Activated naive CD8-positive, alpha-beta T cell treated with anti-CD3 and anti-CD28 coated beads for 36 hours (primary cell): ENCODE data around the gene GALNT16. TPM values are rescaled to one million over a fixed set of nuclear protein-coding genes. Genes with fewer than 3 reads are reported as not detected.
"Not testable (repeated sequence)": the region's sequence is repeated elsewhere in the genome, so short reads cannot be mapped to it uniquely, and the experiment has no call there.

Experiments used
- DNase-seq: peaks from one replicate; pipeline ENCODE4 v3.0.0; 2021
- H3K27ac Mint-ChIP-seq: one replicate; pipeline ENCODE4 v1.8.0; 2022; ENCODE audit warnings: mild to moderate bottlenecking, moderate library complexity, mixed read lengths
- H3K27me3 Mint-ChIP-seq: one replicate; pipeline ENCODE4 v1.8.0; 2022; ENCODE audit warnings: mild to moderate bottlenecking, mixed read lengths
- H3K36me3 Mint-ChIP-seq: one replicate; pipeline ENCODE4 v1.8.0; 2021; ENCODE audit warnings: mild to moderate bottlenecking, mixed read lengths
- H3K4me1 Mint-ChIP-seq: one replicate; pipeline ENCODE4 v1.8.0; 2021; ENCODE audit warnings: mixed read lengths
- H3K4me3 Mint-ChIP-seq: one replicate; pipeline ENCODE4 v1.8.0; 2022; ENCODE audit warnings: mild to moderate bottlenecking, moderate library complexity, mixed read lengths
- H3K9me3 Mint-ChIP-seq: one replicate; pipeline ENCODE4 v1.8.0; 2022; ENCODE audit warnings: mixed read lengths
- total RNA-seq, 2 experiments: library from RNA; stranded (reverse); gene quantifications; one replicate each; pipeline ENCODE4 v1.2.3, GENCODE V29; 2021

Gene GALNT16
- under 1 TPM; 0.50 to 0.56 TPM for total RNA-seq

GRCh38 chr14:69259527-69260189 lies at the start of gene GALNT16:
GALNT16 (plus strand) TSS chr14:69260158; CDS start chr14:69260291, 133 bp downstream.
- Mint-ChIP-seq H3K27ac (no peak within 1 kb of the TSS), H3K36me3 (no peaks in the 10 kb centered on the region), H3K9me3 (no peaks in the 10 kb centered on the region), H3K4me3 (peak within 1 kb of the TSS; percentile 72), H3K27me3 (peaks cover 54% of the 10 kb centered on the region), H3K4me1 (peaks cover 1% of the 10 kb centered on the region)
- DNase-seq = peak; percentile 5

- Mint-ChIP-seq H3K4me1 (peaks cover 2% of the 10 kb centered on the region), H3K4me3 (no peak overlapping the region), H3K27ac (no peak overlapping the region), H3K27me3 (no peaks in the 10 kb centered on the region), H3K9me3 (no peaks in the 10 kb centered on the region), H3K36me3 (peaks cover 17% of the 10 kb centered on the region)
- DNase-seq = no peak
These were observed 45.6 kb upstream of the GALNT16 start for GRCh38 chr14:69214393-69214792.

- not testable (repeated sequence) for H3K4me1 Mint-ChIP-seq, H3K9me3 Mint-ChIP-seq, H3K27me3 Mint-ChIP-seq, DNase-seq, H3K27ac Mint-ChIP-seq, H3K4me3 Mint-ChIP-seq
- H3K36me3 Mint-ChIP-seq = peaks cover 23% of the 10 kb centered on the region
These were observed 42.3 kb upstream of the GALNT16 start for GRCh38 chr14:69217663-69218062.

GRCh38 chr14:69224946-69225345 lies 35.0 kb upstream of the GALNT16 start:
- no peak for DNase-seq
- no peaks in the 10 kb centered on the region for H3K27me3 Mint-ChIP-seq
- peaks cover 6% of the 10 kb centered on the region for H3K36me3 Mint-ChIP-seq

GRCh38 chr14:69226178-69226577 lies 33.8 kb upstream of the GALNT16 start:
- Mint-ChIP-seq H3K9me3 (no peaks in the 10 kb centered on the region), H3K4me1 (no peaks in the 10 kb centered on the region), H3K4me3 (no peak overlapping the region), H3K27ac (no peak overlapping the region), H3K36me3 (peaks cover 6% of the 10 kb centered on the region), H3K27me3 (no peaks in the 10 kb centered on the region)
- DNase-seq = no peak

More at GRCh38 chr14:69224946-69225345, 35.0 kb upstream of the GALNT16 start:
- Mint-ChIP-seq H3K4me3 (no peak overlapping the region), H3K9me3 (no peaks in the 10 kb centered on the region), H3K4me1 (no peaks in the 10 kb centered on the region), H3K27ac (no peak overlapping the region)

- Mint-ChIP-seq H3K4me1 (no peaks in the 10 kb centered on the region), H3K27ac (no peak overlapping the region), H3K4me3 (no peak overlapping the region), H3K36me3 (peaks cover 8% of the 10 kb centered on the region), H3K27me3 (no peaks in the 10 kb centered on the region), H3K9me3 (no peaks in the 10 kb centered on the region)
- no peak for DNase-seq
These were observed 33.2 kb upstream of the GALNT16 start for GRCh38 chr14:69226736-69227135.

GRCh38 chr14:69231486-69231885 lies 28.5 kb upstream of the GALNT16 start:
- H3K4me1 Mint-ChIP-seq = peaks cover 7% of the 10 kb centered on the region
- no peak overlapping the region for H3K27ac Mint-ChIP-seq
- peaks cover 6% of the 10 kb centered on the region for H3K36me3 Mint-ChIP-seq
- DNase-seq = no peak
- H3K9me3 Mint-ChIP-seq = no peaks in the 10 kb centered on the region
- H3K4me3 Mint-ChIP-seq = no peak overlapping the region
- no peaks in the 10 kb centered on the region for H3K27me3 Mint-ChIP-seq

GRCh38 chr14:69232388-69232787 lies 27.6 kb upstream of the GALNT16 start:
- Mint-ChIP-seq H3K4me3 (no peak overlapping the region), H3K36me3 (peaks cover 6% of the 10 kb centered on the region), H3K4me1 (peaks cover 7% of the 10 kb centered on the region), H3K27ac (no peak overlapping the region), H3K9me3 (no peaks in the 10 kb centered on the region), H3K27me3 (no peaks in the 10 kb centered on the region)
- DNase-seq = no peak

- Mint-ChIP-seq H3K4me1 (peaks cover 7% of the 10 kb centered on the region), H3K9me3 (no peaks in the 10 kb centered on the region), H3K4me3 (no peak overlapping the region), H3K27ac (no peak overlapping the region), H3K27me3 (no peaks in the 10 kb centered on the region), H3K36me3 (peaks cover 6% of the 10 kb centered on the region)
- DNase-seq = no peak
These were observed 25.9 kb upstream of the GALNT16 start for GRCh38 chr14:69234106-69234505.

- no peak for DNase-seq
- H3K9me3 Mint-ChIP-seq = no peaks in the 10 kb centered on the region
- peak overlapping the region; percentile 49 for H3K27ac Mint-ChIP-seq
- no peak overlapping the region for H3K4me3 Mint-ChIP-seq
- H3K36me3 Mint-ChIP-seq = peaks cover 6% of the 10 kb centered on the region
- no peaks in the 10 kb centered on the region for H3K27me3 Mint-ChIP-seq
- peaks cover 7% of the 10 kb centered on the region for H3K4me1 Mint-ChIP-seq
These were observed 24.2 kb upstream of the GALNT16 start for GRCh38 chr14:69235708-69236107.

GRCh38 chr14:69237142-69237541 lies 22.8 kb upstream of the GALNT16 start:
- no peak overlapping the region for H3K27ac Mint-ChIP-seq
- H3K27me3 Mint-ChIP-seq = no peaks in the 10 kb centered on the region
- peaks cover 4% of the 10 kb centered on the region for H3K36me3 Mint-ChIP-seq
- peaks cover 7% of the 10 kb centered on the region for H3K4me1 Mint-ChIP-seq
- H3K9me3 Mint-ChIP-seq = no peaks in the 10 kb centered on the region
- no peak for DNase-seq
- H3K4me3 Mint-ChIP-seq = no peak overlapping the region

GRCh38 chr14:69237584-69237983 lies 22.4 kb upstream of the GALNT16 start:
- Mint-ChIP-seq H3K4me1 (peaks cover 7% of the 10 kb centered on the region), H3K9me3 (no peaks in the 10 kb centered on the region), H3K27ac (no peak overlapping the region), H3K27me3 (no peaks in the 10 kb centered on the region), H3K4me3 (no peak overlapping the region), H3K36me3 (peaks cover 4% of the 10 kb centered on the region)
- no peak for DNase-seq

GRCh38 chr14:69238883-69239282 lies 21.1 kb upstream of the GALNT16 start:
- Mint-ChIP-seq H3K4me1 (peaks cover 7% of the 10 kb centered on the region), H3K27ac (no peak overlapping the region), H3K27me3 (no peaks in the 10 kb centered on the region), H3K36me3 (peaks cover 4% of the 10 kb centered on the region), H3K4me3 (no peak overlapping the region), H3K9me3 (no peaks in the 10 kb centered on the region)
- DNase-seq = no peak

- Mint-ChIP-seq H3K9me3 (no peaks in the 10 kb centered on the region), H3K4me1 (peaks cover 5% of the 10 kb centered on the region), H3K27me3 (no peaks in the 10 kb centered on the region), H3K27ac (no peak overlapping the region), H3K36me3 (peaks cover 4% of the 10 kb centered on the region), H3K4me3 (no peak overlapping the region)
- no peak for DNase-seq
These were observed 19.3 kb upstream of the GALNT16 start for GRCh38 chr14:69240527-69241173.

- Mint-ChIP-seq H3K27ac (no peak overlapping the region), H3K9me3 (no peaks in the 10 kb centered on the region)
- no peak for DNase-seq
These were observed 18.4 kb upstream of the GALNT16 start for GRCh38 chr14:69241577-69241976.

More at GRCh38 chr14:69241577-69241976, 18.4 kb upstream of the GALNT16 start:
- Mint-ChIP-seq H3K4me1 (no peaks in the 10 kb centered on the region), H3K4me3 (no peak overlapping the region), H3K27me3 (no peaks in the 10 kb centered on the region), H3K36me3 (no peaks in the 10 kb centered on the region)
